H1 (cell line): ENCODE data around the gene MRTFA. TPM values are rescaled to one million over a fixed set of nuclear protein-coding genes. Genes with fewer than 3 reads are reported as not detected.

ENCODE experiments used
- CTCF ChIA-PET: fragments of 300-600 bp; sonication (Branson Sonifier 250); formaldehyde crosslinking; loops from one replicate; lab custom pipeline; 2021; ENCODE audit not compliant: partially characterized antibody; lab: Charles Lee
- POLR2A ChIA-PET: fragments of 300-600 bp; sonication (Branson Sonifier 250); formaldehyde crosslinking; loops from one replicate; lab custom pipeline; 2021; ENCODE audit warnings: inconsistent platforms; ENCODE audit not compliant: partially characterized antibody; lab: Charles Lee
- DNase-seq, 2 experiments: peaks; one replicate each; pipeline versions ENCODE4 v3.0.0 to v3.0.0-alpha.2; 2010 to 2022; ENCODE audit warnings: low spot score in 2 of 2, low read depth in 1 of 2, mixed read lengths in 1 of 2
- FAIRE-seq: peaks from 2 replicates; lab custom pipeline; 2011; peaks lifted over from hg19 to GRCh38; lab: Jason Lieb, UNC
- H2AFZ ChIP-seq: 2 replicates; pipeline ENCODE4 v1.8.1; 2012; ENCODE audit warnings: low read length, inconsistent platforms
- H2AK5ac ChIP-seq: 2 replicates; pipeline ENCODE4 v1.6.1; 2013; ENCODE audit warnings: low read depth, low read length
- H2BK120ac ChIP-seq: replicated peaks from 2 replicates; pipeline ENCODE3; 2013; ENCODE audit warnings: low read depth, low read length, inconsistent platforms
- H2BK12ac ChIP-seq: 2 replicates; pipeline ENCODE4 v1.6.1; 2013; ENCODE audit warnings: low read depth, low read length
- H2BK15ac ChIP-seq: 2 replicates; pipeline ENCODE4 v1.6.1; 2013; ENCODE audit warnings: low read length
- H2BK20ac ChIP-seq: 2 replicates; pipeline ENCODE4 v1.6.1; 2013; ENCODE audit warnings: low read length
- H2BK5ac ChIP-seq: 2 replicates; pipeline ENCODE4 v1.6.1; 2013; ENCODE audit warnings: low read depth, low read length
- H3K14ac ChIP-seq: 2 replicates; pipeline ENCODE4 v1.6.1; 2013; ENCODE audit warnings: inconsistent platforms; ENCODE audit not compliant: insufficient read length
- H3K18ac ChIP-seq: 2 replicates; pipeline ENCODE4 v1.6.1; 2013; ENCODE audit warnings: low read length; ENCODE audit errors: extremely low read depth
- H3K23ac ChIP-seq: 2 replicates; pipeline ENCODE4 v1.6.1; 2013; ENCODE audit warnings: inconsistent platforms; ENCODE audit not compliant: insufficient read length
- H3K23me2 ChIP-seq: 2 replicates; pipeline ENCODE4 v1.6.1; 2013; ENCODE audit warnings: low read depth, low read length
- H3K27ac ChIP-seq: 2 replicates; pipeline ENCODE4 v1.6.1; 2011; ENCODE audit warnings: low read depth, low read length, inconsistent platforms
- H3K27me3 ChIP-seq, 4 experiments: replicated peaks in 1 of 4; 1 replicate in 1 of 4; 2 replicates in 3 of 4; pipeline versions ENCODE4 v1.6.1 to v1.8.1; 2011 to 2013; ENCODE audit warnings: low read length in 3 of 4, mild to moderate bottlenecking in 3 of 4, inconsistent platforms in 2 of 4, mixed read lengths in 2 of 4, moderate library complexity in 1 of 4; ENCODE audit not compliant: control insufficient read depth in 3 of 4, insufficient read depth in 3 of 4; ENCODE audit errors: extremely low read depth in 1 of 4
- H3K36me3 ChIP-seq, 4 experiments: 2 replicates each; pipeline versions ENCODE4 v1.6.1 to v1.8.1; 2011 to 2013; ENCODE audit warnings: mild to moderate bottlenecking in 4 of 4, low read length in 3 of 4, moderate library complexity in 2 of 4, control low read depth in 1 of 4, inconsistent platforms in 1 of 4; ENCODE audit not compliant: insufficient read depth in 4 of 4, control insufficient read depth in 2 of 4
- H3K4ac ChIP-seq: replicated peaks from 2 replicates; pipeline ENCODE3; 2013; ENCODE audit warnings: low read length, low read depth, mixed read lengths, inconsistent platforms; ENCODE audit not compliant: insufficient read length
- H3K4me1 ChIP-seq, 4 experiments: replicated peaks in 1 of 4; 1 replicate in 1 of 4; 2 replicates in 3 of 4; pipeline versions ENCODE4 v1.6.1 to v1.8.1; 2011 to 2013; ENCODE audit warnings: low read length in 3 of 4, inconsistent platforms in 2 of 4, mixed read lengths in 1 of 4; ENCODE audit not compliant: insufficient read depth in 4 of 4, control insufficient read depth in 3 of 4
- H3K4me2 ChIP-seq, 2 experiments: 2 replicates each; pipeline versions ENCODE4 v1.6.1 to v1.8.1; 2011 to 2013; ENCODE audit warnings: low read depth in 2 of 2, low read length in 2 of 2, control low read depth in 1 of 2, inconsistent platforms in 1 of 2, mild to moderate bottlenecking in 1 of 2; ENCODE audit not compliant: insufficient read depth in 1 of 2
- H3K4me3 ChIP-seq, 4 experiments: fragments of 200-600, 300-600 bp in 1 of 4; sonication (generic), shearing (Covaris generic), sonication (Bioruptor Twin) in 1 of 4; 2 replicates each; pipeline versions ENCODE4 v1.5.1 to v1.8.1; 2011 to 2016; ENCODE audit warnings: low read length in 4 of 4, low read depth in 3 of 4, control low read depth in 2 of 4, inconsistent platforms in 2 of 4, mild to moderate bottlenecking in 2 of 4, mixed read lengths in 1 of 4, moderate library complexity in 1 of 4; ENCODE audit not compliant: insufficient read depth in 2 of 4; ENCODE audit errors: extremely low read depth in 1 of 4
- H3K56ac ChIP-seq: replicated peaks from 2 replicates; pipeline ENCODE3; 2013; ENCODE audit warnings: low read depth, mild to moderate bottlenecking, mixed read lengths, low read length, inconsistent platforms; ENCODE audit not compliant: insufficient read length
- H3K79me1 ChIP-seq: 2 replicates; pipeline ENCODE4 v1.6.1; 2013; ENCODE audit warnings: low read depth, low read length, control low read depth
- H3K79me2 ChIP-seq, 2 experiments: 2 replicates each; pipeline versions ENCODE4 v1.6.1 to v1.8.1; 2012 to 2013; ENCODE audit warnings: low read length in 2 of 2, mild to moderate bottlenecking in 2 of 2, inconsistent platforms in 1 of 2; ENCODE audit not compliant: insufficient read depth in 2 of 2, control insufficient read depth in 1 of 2
- H3K9ac ChIP-seq, 4 experiments: replicated peaks in 1 of 4; 1 replicate in 1 of 4; 2 replicates in 3 of 4; pipeline versions ENCODE4 v1.6.1 to v1.8.1; 2011 to 2013; ENCODE audit warnings: low read depth in 3 of 4, low read length in 3 of 4, control low read depth in 2 of 4, mild to moderate bottlenecking in 2 of 4, moderate library complexity in 2 of 4, inconsistent platforms in 1 of 4; ENCODE audit errors: extremely low read depth in 1 of 4
- H3K9me3 ChIP-seq, 2 experiments: 2 replicates each; pipeline versions ENCODE4 v1.6.1 to v1.8.1; 2012 to 2013; ENCODE audit warnings: mild to moderate bottlenecking in 2 of 2, moderate library complexity in 2 of 2, control low read depth in 1 of 2, inconsistent platforms in 1 of 2, low read depth in 1 of 2, low read length in 1 of 2, mixed read lengths in 1 of 2; ENCODE audit not compliant: insufficient read depth in 2 of 2
- H4K20me1 ChIP-seq, 2 experiments: replicated peaks in 1 of 2; 2 replicates each; pipeline versions ENCODE3 to v1.8.1; 2011 to 2013; ENCODE audit warnings: inconsistent platforms in 2 of 2, low read length in 2 of 2, mild to moderate bottlenecking in 1 of 2; ENCODE audit not compliant: insufficient read depth in 2 of 2, control insufficient read depth in 1 of 2
- H4K5ac ChIP-seq: 2 replicates; pipeline ENCODE4 v1.6.1; 2013; ENCODE audit warnings: low read length, low read depth, mixed read lengths, inconsistent platforms; ENCODE audit not compliant: insufficient read length
- H4K8ac ChIP-seq: 2 replicates; pipeline ENCODE4 v1.8.0; 2013; ENCODE audit warnings: mild to moderate bottlenecking, moderate library complexity, low read length, inconsistent platforms; ENCODE audit not compliant: insufficient read depth; ENCODE audit errors: extremely low read depth
- H4K91ac ChIP-seq: replicated peaks from 2 replicates; pipeline ENCODE3; 2013; ENCODE audit warnings: low read length, mixed read lengths, inconsistent platforms; ENCODE audit not compliant: insufficient read length
- CHD1 ChIP-seq: IDR thresholded peaks from 2 replicates; pipeline ENCODE4 v1.6.1; 2012; ENCODE audit warnings: low read depth, low read length, improper control_type of control experiment
- CREB1 ChIP-seq: IDR thresholded peaks from 2 replicates; pipeline ENCODE4 v1.6.1; 2012; ENCODE audit warnings: inconsistent platforms
- FOSL1 ChIP-seq: IDR thresholded peaks from 2 replicates; pipeline ENCODE4 v1.6.1; 2011; ENCODE audit warnings: mild to moderate bottlenecking, low read depth, low read length, moderate library complexity; ENCODE audit not compliant: insufficient read depth
- KDM5A ChIP-seq: fragments of 200-600 bp; IDR thresholded peaks from 2 replicates; pipeline ENCODE4 v1.7.1; 2012; ENCODE audit warnings: mild to moderate bottlenecking, low read length, inconsistent platforms, mixed read lengths
- NANOG ChIP-seq: IDR thresholded peaks from 2 replicates; pipeline ENCODE4 v1.6.1; 2011; ENCODE audit warnings: low read length, low read depth, mild to moderate bottlenecking, inconsistent platforms; ENCODE audit not compliant: insufficient read depth, poor library complexity, severe bottlenecking
- POLR2A ChIP-seq, 2 experiments: IDR thresholded peaks; 1 replicate in 1 of 2; 2 replicates in 1 of 2; pipeline ENCODE4 v1.6.1; 2011; ENCODE audit warnings: low read depth in 2 of 2, low read length in 2 of 2, mild to moderate bottlenecking in 2 of 2; ENCODE audit errors: control extremely low read depth in 1 of 2
- POLR2AphosphoS5 ChIP-seq: IDR thresholded peaks from 2 replicates; pipeline ENCODE4 v1.6.1; 2011; ENCODE audit warnings: low read depth, low read length
- SIX5 ChIP-seq: IDR thresholded peaks from 2 replicates; pipeline ENCODE4 v1.6.1; 2011; ENCODE audit warnings: mild to moderate bottlenecking, low read depth, low read length
- SP4 ChIP-seq: IDR thresholded peaks from 2 replicates; pipeline ENCODE4 v1.6.1; 2012; ENCODE audit warnings: low read length, inconsistent platforms
- TEAD4 ChIP-seq: IDR thresholded peaks from 2 replicates; pipeline ENCODE4 v1.6.1; 2012; ENCODE audit warnings: low read depth, low read length, inconsistent platforms, mixed read lengths
- YY1 ChIP-seq: IDR thresholded peaks from 2 replicates; pipeline ENCODE4 v1.6.1; 2011; ENCODE audit warnings: low read depth, mild to moderate bottlenecking, low read length
- WGBS, 2 experiments: shearing (Covaris generic) in 1 of 2; methylation state at CpG; one replicate each; pipeline versions ENCODE4 v1.1.6 to v1.1.7; 2013 to 2015; ENCODE audit warnings: low lambda C conversion rate in 2 of 2, mixed read lengths in 2 of 2, inconsistent platforms in 1 of 2, low coverage in 1 of 2, missing lambda C conversion rate in 1 of 2; ENCODE audit not compliant: insufficient replicate concordance in 2 of 2, insufficient coverage in 1 of 2, insufficient read length in 1 of 2; ENCODE audit errors: extremely low coverage in 1 of 2, missing lambda C conversion rate in 1 of 2; 5-methylcytosine and 5-hydroxymethylcytosine counted together
- polyA plus RNA-seq, 7 experiments: library from polyadenylated mRNA; depleted of rRNA in 3 of 7; stranded (reverse) in 5 of 7; unstranded in 2 of 7; fragments of >200 nt in 5 of 7; fragments of 200-250 nt in 2 of 7; gene quantifications; 1 replicate in 5 of 7; 2 replicates in 1 of 7; 4 replicates in 1 of 7; pipeline versions ENCODE4 v1.2.1 to v1.2.3, GENCODE V29; 2011 to 2013; ENCODE audit warnings: missing spikeins in 2 of 7, mixed read lengths in 2 of 7
- total RNA-seq: library from RNA; stranded (reverse); fragmentation: NEBNext Ultra II Directional; extraction: Animal tissue kit (Norgen Biotek cat#: 25700); gene quantifications from 2 replicates; pipeline ENCODE4 v1.2.1, GENCODE V29; 2021
- TF ChIP-seq, protein P1 (sequence below): IDR thresholded peaks from 2 replicates; pipeline ENCODE4 v1.6.1; 2012; ENCODE audit warnings: inconsistent platforms

MRTFA gene
- total and polyA plus RNA-seq, 2 of the 8 experiments (the other 6 are each of a cell fraction or from before 2014, with no cell fraction given), result 5.4 to 37.9 TPM

DNA sequence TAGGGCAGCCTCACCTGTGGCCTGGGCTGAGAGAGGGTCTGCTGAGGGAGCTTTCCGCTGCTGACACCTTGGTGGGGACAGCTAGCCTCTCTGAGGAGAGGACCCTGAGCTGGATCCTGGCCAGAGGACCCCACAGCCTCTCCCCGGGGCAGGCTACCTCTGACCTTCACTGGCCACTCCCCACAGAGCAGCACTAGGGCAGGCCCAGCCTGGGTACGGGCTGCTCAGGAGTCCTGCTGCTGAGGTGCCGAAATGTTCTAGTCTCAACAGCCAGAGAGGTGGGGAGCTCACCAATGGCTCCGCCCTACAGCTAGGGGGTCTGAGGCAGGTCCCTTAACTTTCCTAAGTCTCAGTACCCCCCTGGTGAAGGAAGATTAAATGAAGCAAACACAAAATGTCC is 218.6 kb downstream of the MRTFA start:
- Histone ChIP-seq H3K18ac (no peak overlapping the region), H4K5ac (no peak overlapping the region), H3K4me3 (no peak overlapping the region), H2BK12ac (no peak overlapping the region), H4K91ac (no peak overlapping the region), H3K27ac (no peak overlapping the region), H3K9ac (no peak overlapping the region), H2BK15ac (no peak overlapping the region), H2BK120ac (no peak overlapping the region), H3K14ac (no peak overlapping the region), H3K23ac (no peak overlapping the region), H3K36me3 (peaks cover 7 to 22% (median 12%) of the 10 kb centered on the region in 4 experiments; a peak in 6 of 8 replicates), H3K4ac (no peak overlapping the region), H2AK5ac (no peak overlapping the region), H3K79me1 (no peaks in the 10 kb centered on the region), H3K4me2 (no peak overlapping the region), H3K79me2 (no peaks in the 10 kb centered on the region), H2BK5ac (no peak overlapping the region), H2BK20ac (no peak overlapping the region), H3K23me2 (no peaks in the 10 kb centered on the region), H3K4me1 (no peaks in the 10 kb centered on the region; a peak in 1 of 7 replicates), H2AFZ (no peak overlapping the region), H3K27me3 (no peaks in the 10 kb centered on the region), H3K9me3 (no peaks in the 10 kb centered on the region), H4K20me1 (peaks cover 0 to 3% of the 10 kb centered on the region in 2 experiments), H4K8ac (no peak overlapping the region), H3K56ac (no peak overlapping the region)
- ChIA-PET POLR2A (interaction anchor here (0.6 to 1.1 kb wide), 2 partner anchors 15 to 358 kb away, joined by 3 read pairs; no protein-coding TSS in a partner anchor), CTCF (interaction anchor here (0.5 to 3.9 kb wide), 8 partner anchors 10 to 342 kb away, joined by 3 to 17 read pairs (median 3); no protein-coding TSS in a partner anchor)
- WGBS, 2 experiments, result 90% methylated on average over 5 of the region's 5 CpGs; no CpG with 5 or more reads in 1 of the 2 experiments
- TF ChIP-seq FOSL1 (no peak), CHD1 (no peak), CREB1 (no peak), NANOG (no peak), SIX5 (no peak), KDM5A (no peak), TEAD4 (no peak), POLR2A (IDR thresholded peaks at IDR 0.05; ENCODE audit: control extremely low read depth in 1 of 2, low read depth in 2 of 2, low read length in 2 of 2) (no peak), POLR2AphosphoS5 (no peak; the same call in 1 of the 2 replicates), YY1 (no peak), SP4 (no peak)
- TF ChIP-seq, protein P1, sequence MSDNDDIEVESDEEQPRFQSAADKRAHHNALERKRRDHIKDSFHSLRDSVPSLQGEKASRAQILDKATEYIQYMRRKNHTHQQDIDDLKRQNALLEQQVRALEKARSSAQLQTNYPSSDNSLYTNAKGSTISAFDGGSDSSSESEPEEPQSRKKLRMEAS, result no peak
- no peak for DNase-seq
- FAIRE-seq, result no peak
